ENCODE results near the gene SRGAP3.

The SRGAP3 gene

GRCh38 chr3:9036404-9037131, 212.9 kb downstream of the SRGAP3 start:
- Histone ChIP-seq H2AFZ (ENCODE audit: low read length) (no peak overlapping the region), H3K36me3 (ENCODE audit: insufficient read depth, low read length) (no peaks in the 10 kb centered on the region), H3K4me2 (ENCODE audit: low read length) (no peak overlapping the region), H3K27me3 (ENCODE audit: insufficient read depth, low read length) (no peaks in the 10 kb centered on the region), H3K4me1 (ENCODE audit: insufficient read depth, low read length, severe bottlenecking) (no peaks in the 10 kb centered on the region), H3K4me3 (ENCODE audit: low read depth, low read length, poor library complexity, severe bottlenecking) (no peak overlapping the region), H3K9me3 (ENCODE audit: low read length) (no peaks in the 10 kb centered on the region), H3K27ac (ENCODE audit: low read depth, low read length, poor library complexity, severe bottlenecking) (no peak overlapping the region), H3K9ac (ENCODE audit: low read length) (no peak overlapping the region), H3K9me2 (ENCODE audit: low read depth, low read length) (no peaks in the 10 kb centered on the region), H3F3A (ENCODE audit: insufficient read depth, low read length) (no peaks in the 10 kb centered on the region), H4K20me1 (ENCODE audit: insufficient read depth, low read length) (no peaks in the 10 kb centered on the region), H3K79me2 (ENCODE audit: insufficient read depth, low read length) (no peaks in the 10 kb centered on the region)
- no peak for TF ChIP-seq EZH2 (IDR thresholded peaks at IDR 0.05; ENCODE audit: borderline replicate concordance, low read length)
- TF ChIP-seq, protein P1, sequence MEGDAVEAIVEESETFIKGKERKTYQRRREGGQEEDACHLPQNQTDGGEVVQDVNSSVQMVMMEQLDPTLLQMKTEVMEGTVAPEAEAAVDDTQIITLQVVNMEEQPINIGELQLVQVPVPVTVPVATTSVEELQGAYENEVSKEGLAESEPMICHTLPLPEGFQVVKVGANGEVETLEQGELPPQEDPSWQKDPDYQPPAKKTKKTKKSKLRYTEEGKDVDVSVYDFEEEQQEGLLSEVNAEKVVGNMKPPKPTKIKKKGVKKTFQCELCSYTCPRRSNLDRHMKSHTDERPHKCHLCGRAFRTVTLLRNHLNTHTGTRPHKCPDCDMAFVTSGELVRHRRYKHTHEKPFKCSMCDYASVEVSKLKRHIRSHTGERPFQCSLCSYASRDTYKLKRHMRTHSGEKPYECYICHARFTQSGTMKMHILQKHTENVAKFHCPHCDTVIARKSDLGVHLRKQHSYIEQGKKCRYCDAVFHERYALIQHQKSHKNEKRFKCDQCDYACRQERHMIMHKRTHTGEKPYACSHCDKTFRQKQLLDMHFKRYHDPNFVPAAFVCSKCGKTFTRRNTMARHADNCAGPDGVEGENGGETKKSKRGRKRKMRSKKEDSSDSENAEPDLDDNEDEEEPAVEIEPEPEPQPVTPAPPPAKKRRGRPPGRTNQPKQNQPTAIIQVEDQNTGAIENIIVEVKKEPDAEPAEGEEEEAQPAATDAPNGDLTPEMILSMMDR (IDR thresholded peaks at IDR 0.05; ENCODE audit: low read length), result no peak

GRCh38 chr3:9035961-9036360, 213.5 kb downstream of the SRGAP3 start:
- H3K9me3 ChIP-seq (ENCODE audit: low read length), result no peaks in the 10 kb centered on the region

GRCh38 chr3:9035473-9035872, 214.0 kb downstream of the SRGAP3 start:
- Histone ChIP-seq H3K4me3 (ENCODE audit: low read depth, low read length, poor library complexity, severe bottlenecking) (no peak overlapping the region), H3K4me2 (ENCODE audit: low read length) (no peak overlapping the region), H2AFZ (ENCODE audit: low read length) (no peak overlapping the region), H3K79me2 (ENCODE audit: insufficient read depth, low read length) (no peaks in the 10 kb centered on the region), H3K4me1 (ENCODE audit: insufficient read depth, low read length, severe bottlenecking) (no peaks in the 10 kb centered on the region), H3K9me2 (ENCODE audit: low read depth, low read length) (no peaks in the 10 kb centered on the region), H3K27ac (ENCODE audit: low read depth, low read length, poor library complexity, severe bottlenecking) (no peak overlapping the region), H3F3A (ENCODE audit: insufficient read depth, low read length) (no peaks in the 10 kb centered on the region), H3K9me3 (ENCODE audit: low read length) (no peaks in the 10 kb centered on the region), H4K20me1 (ENCODE audit: insufficient read depth, low read length) (no peaks in the 10 kb centered on the region), H3K27me3 (ENCODE audit: insufficient read depth, low read length) (no peaks in the 10 kb centered on the region), H3K36me3 (ENCODE audit: insufficient read depth, low read length) (no peaks in the 10 kb centered on the region), H3K9ac (ENCODE audit: low read length) (no peak overlapping the region)
- TF ChIP-seq EZH2 (IDR thresholded peaks at IDR 0.05; ENCODE audit: borderline replicate concordance, low read length), result no peak
- TF ChIP-seq, protein P1 (IDR thresholded peaks at IDR 0.05; ENCODE audit: low read length), result no peak

More at GRCh38 chr3:9035961-9036360, 213.5 kb downstream of the SRGAP3 start:
- H3K27me3 ChIP-seq (ENCODE audit: insufficient read depth, low read length), result no peaks in the 10 kb centered on the region
- no peak overlapping the region for H3K4me2 ChIP-seq (ENCODE audit: low read length)
- no peak overlapping the region for H2AFZ ChIP-seq (ENCODE audit: low read length)
- H3F3A ChIP-seq (ENCODE audit: insufficient read depth, low read length), result no peaks in the 10 kb centered on the region
- no peaks in the 10 kb centered on the region for H3K4me1 ChIP-seq (ENCODE audit: insufficient read depth, low read length, severe bottlenecking)
- H3K4me3 ChIP-seq (ENCODE audit: low read depth, low read length, poor library complexity, severe bottlenecking), result no peak overlapping the region
- H3K79me2 ChIP-seq (ENCODE audit: insufficient read depth, low read length), result no peaks in the 10 kb centered on the region
- H3K27ac ChIP-seq (ENCODE audit: low read depth, low read length, poor library complexity, severe bottlenecking), result no peak overlapping the region
- H3K9ac ChIP-seq (ENCODE audit: low read length), result no peak overlapping the region
- no peaks in the 10 kb centered on the region for H3K9me2 ChIP-seq (ENCODE audit: low read depth, low read length)
- no peaks in the 10 kb centered on the region for H4K20me1 ChIP-seq (ENCODE audit: insufficient read depth, low read length)
- TF ChIP-seq, protein P1 (IDR thresholded peaks at IDR 0.05; ENCODE audit: low read length), result no peak
- no peak for TF ChIP-seq EZH2 (IDR thresholded peaks at IDR 0.05; ENCODE audit: borderline replicate concordance, low read length)
- H3K36me3 ChIP-seq (ENCODE audit: insufficient read depth, low read length), result no peaks in the 10 kb centered on the region
